Kidney epithelial cell (primary cell): ENCODE measurements around the gene PCBP3. TPM values are rescaled to one million over a fixed set of nuclear protein-coding genes. Genes with fewer than 3 reads are reported as not detected.

Source experiments
- DNase-seq: peaks from one replicate; pipeline ENCODE4 v3.0.0-alpha.2; 2010; ENCODE audit warnings: low read depth
- H3K27me3 ChIP-seq: 2 replicates; pipeline ENCODE4 v1.6.0; 2011; ENCODE audit warnings: low read length; ENCODE audit not compliant: control insufficient read depth, insufficient read depth
- H3K36me3 ChIP-seq: 2 replicates; pipeline ENCODE4 v1.5.1; 2011; ENCODE audit warnings: low read length; ENCODE audit not compliant: control insufficient read depth, insufficient read depth
- H3K4me3 ChIP-seq: 2 replicates; pipeline ENCODE4 v1.5.1; 2011; ENCODE audit warnings: low read depth, mild to moderate bottlenecking, control low read depth, low read length
- total RNA-seq: library from RNA; depleted of rRNA; stranded (reverse); fragments of >200 nt; gene quantifications from 2 replicates; pipeline ENCODE4 v1.2.3, GENCODE V29; 2015
- TF ChIP-seq, protein P1 (sequence below): IDR thresholded peaks from 2 replicates; pipeline ENCODE4 v1.5.1; 2011; ENCODE audit warnings: mild to moderate bottlenecking, moderate library complexity, low read length, control low read depth, inconsistent platforms; ENCODE audit not compliant: insufficient read depth, poor library complexity, severe bottlenecking

PCBP3 gene
- total RNA-seq, 1 donor from 2014 or later = 1.3 TPM

DNA sequence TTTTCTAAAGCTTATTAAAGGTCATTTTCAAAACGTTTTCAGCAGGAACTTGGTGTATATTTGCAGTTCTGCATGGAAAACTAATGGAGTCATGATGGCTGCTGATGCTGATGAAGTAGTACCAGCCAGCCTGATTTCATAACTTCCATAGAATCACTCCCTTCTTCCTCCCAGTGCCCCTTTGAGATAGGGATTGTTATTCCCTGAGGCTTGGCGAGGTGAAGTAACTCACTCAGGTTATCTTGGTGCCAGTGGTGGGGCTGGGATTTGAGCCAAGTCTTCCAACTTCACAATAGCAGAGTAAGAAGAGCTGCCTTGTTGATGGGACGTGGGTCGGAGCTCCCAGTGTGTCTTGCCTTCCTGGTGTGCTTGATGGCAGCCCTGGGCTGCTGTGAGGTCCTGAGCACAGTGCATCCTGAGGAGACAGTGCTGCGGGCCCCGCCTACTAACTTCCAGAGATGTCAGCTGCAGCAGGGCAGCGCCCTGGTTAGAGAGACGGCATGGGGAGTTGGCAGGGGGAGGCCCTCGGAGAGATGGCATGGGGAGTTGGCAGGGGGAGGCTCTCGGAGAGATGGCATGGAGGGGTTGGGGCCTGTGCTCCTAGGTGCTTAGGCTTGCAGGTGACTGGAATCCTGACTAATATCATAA is 92.6 kb downstream of the PCBP3 start:
- no peak for DNase-seq

DNA sequence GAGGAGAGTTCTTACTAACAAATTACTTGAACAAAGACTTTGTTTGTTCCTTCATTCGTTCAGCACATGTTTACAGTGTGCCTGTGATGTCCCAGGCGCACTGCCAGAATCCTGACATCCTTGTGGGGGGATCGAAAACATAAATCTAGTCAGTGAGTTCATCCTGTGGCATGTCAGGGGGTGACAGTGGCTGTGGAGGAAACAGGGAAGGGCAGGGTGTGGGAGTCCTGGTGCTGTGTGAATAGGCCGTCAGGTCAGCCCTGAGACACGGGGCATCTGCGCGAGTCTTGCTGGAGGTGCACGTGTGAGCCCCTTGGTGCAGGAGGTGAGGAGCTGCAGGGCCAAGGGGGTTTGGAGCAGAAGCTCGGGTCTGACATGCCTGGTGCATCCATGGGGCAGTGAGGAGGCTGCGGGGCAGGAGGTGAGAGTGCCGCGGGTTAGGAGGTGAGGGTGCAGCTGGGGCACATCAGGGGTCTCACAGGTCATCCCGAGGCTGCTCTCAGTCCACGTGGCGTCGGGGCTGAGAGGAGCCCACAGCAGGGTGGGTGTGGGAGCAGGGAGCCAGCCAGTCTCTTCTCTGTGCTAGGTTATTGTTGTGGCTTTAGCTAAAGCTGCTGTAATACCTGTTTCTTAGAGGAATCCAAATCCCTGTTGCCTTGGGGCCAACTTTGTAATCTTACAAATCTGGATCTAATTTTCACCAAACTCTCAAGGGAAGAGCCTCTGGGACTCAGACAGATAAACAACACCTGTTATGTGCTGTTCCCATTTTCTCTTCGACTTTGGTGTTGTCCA is 93.4 kb downstream of the PCBP3 start:
- TF ChIP-seq, protein P1, sequence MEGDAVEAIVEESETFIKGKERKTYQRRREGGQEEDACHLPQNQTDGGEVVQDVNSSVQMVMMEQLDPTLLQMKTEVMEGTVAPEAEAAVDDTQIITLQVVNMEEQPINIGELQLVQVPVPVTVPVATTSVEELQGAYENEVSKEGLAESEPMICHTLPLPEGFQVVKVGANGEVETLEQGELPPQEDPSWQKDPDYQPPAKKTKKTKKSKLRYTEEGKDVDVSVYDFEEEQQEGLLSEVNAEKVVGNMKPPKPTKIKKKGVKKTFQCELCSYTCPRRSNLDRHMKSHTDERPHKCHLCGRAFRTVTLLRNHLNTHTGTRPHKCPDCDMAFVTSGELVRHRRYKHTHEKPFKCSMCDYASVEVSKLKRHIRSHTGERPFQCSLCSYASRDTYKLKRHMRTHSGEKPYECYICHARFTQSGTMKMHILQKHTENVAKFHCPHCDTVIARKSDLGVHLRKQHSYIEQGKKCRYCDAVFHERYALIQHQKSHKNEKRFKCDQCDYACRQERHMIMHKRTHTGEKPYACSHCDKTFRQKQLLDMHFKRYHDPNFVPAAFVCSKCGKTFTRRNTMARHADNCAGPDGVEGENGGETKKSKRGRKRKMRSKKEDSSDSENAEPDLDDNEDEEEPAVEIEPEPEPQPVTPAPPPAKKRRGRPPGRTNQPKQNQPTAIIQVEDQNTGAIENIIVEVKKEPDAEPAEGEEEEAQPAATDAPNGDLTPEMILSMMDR = no peak
- Histone ChIP-seq H3K27me3 (peaks cover 11% of the 10 kb centered on the region), H3K4me3 (no peak overlapping the region), H3K36me3 (no peaks in the 10 kb centered on the region)
- DNase-seq = no peak

More for the DNA sequence above, 92.6 kb downstream of the PCBP3 start:
- Histone ChIP-seq H3K36me3 (no peaks in the 10 kb centered on the region), H3K27me3 (peaks cover 11% of the 10 kb centered on the region), H3K4me3 (no peak overlapping the region)
- TF ChIP-seq, protein P1 = no peak

DNA sequence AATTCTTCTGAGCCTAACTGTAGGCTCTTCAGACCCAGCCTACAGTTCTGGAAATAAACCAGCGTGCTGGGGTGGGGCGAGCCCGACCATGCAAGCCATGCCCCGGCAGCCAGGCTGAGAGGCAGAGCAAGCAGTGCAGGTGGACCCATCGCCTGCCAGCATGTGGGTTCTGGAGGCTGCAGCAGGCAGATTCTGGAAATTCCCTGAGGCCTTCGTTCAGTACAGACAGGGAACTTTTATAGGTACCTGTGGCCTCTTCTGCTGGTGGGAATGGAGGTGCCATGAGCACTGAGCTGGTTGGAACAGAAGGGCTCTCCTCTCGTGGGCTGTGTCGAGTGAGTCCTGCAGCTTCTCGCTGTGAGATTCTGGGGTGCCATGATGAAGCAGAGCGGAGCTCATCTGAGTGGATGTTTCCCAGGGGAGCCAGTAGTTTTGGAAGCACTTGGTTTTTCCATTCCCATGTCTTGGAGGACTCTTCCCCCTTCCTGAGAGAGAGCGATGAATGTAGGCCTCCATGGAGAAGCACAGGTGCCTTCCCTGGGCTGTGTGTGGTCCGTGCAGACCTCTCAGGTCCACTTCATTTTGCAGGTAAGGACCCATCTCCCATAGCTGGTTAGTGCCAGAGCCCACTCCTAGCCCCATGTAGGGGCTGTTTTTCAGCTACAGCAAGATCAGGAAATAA is 94.1 kb downstream of the PCBP3 start:
- H3K27me3 ChIP-seq = peaks cover 11% of the 10 kb centered on the region
- no peak overlapping the region for H3K4me3 ChIP-seq
- no peaks in the 10 kb centered on the region for H3K36me3 ChIP-seq
- TF ChIP-seq, protein P1 = no peak
- no peak for DNase-seq

DNA sequence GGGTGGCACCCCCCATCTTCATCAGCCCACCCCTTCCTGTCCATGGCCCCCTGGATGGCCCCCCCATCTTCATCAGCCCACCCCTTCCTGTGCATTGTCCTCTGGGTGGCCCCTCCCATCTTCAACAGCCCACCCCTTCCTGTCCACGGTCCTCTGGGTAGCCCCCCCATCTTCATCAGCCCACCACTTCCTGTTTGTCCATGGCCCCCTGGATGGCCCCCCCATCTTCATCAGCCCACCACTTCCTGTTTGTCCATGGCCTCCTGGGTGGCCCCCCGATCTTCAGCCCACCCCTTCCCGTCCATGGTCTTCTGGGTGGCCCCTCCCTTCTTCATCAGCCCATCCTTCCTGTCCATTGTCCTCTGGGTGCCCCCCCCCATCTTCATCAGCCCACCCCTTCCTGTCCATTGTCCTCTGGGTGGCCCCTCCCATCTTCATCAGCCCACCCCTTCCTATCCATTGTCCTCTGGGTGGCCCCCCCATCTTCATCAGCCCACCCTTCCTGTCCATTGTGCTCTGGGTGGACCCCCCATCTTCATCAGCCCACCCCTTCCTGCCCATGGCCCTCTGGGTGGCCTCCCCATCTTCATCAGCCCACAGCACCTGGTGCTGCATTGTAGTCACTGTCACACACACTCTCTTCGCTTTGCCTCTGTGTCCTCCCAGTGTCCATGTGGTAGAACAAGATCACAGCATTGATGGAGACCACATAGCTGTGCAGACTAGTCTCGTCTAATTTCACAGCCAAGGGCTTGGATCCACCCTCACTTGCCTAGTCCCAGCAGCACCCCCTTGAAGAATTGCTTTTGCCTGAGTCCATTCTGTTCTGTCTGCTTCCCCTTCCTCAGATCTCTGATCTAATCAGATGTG is 95.9 kb downstream of the PCBP3 start:
- H3K4me3 ChIP-seq = no peak overlapping the region
- DNase-seq = no peak

DNA sequence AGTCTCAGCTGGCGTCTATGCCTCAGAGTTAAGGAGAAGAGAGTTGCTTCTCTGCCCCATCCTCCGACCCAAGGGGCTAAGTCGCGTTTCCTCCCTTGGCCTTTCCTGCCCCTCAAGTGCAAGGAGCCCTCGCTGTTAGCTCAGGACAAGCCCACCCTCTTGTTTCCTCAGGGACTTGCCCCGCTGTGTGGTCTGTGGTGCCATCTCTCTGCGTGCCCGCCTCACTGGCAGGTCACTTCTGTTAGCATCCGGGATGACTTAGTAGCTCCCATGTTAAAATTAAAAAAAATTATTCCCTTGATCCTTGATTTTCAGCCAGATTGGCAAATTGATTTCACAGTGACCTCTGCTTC is 96.5 kb downstream of the PCBP3 start:
- H3K4me3 ChIP-seq = no peak overlapping the region
- no peaks in the 10 kb centered on the region for H3K36me3 ChIP-seq

More for the DNA sequence above, 95.9 kb downstream of the PCBP3 start:
- TF ChIP-seq, protein P1 = no peak
- peaks cover 11% of the 10 kb centered on the region for H3K27me3 ChIP-seq
- no peaks in the 10 kb centered on the region for H3K36me3 ChIP-seq

More for the DNA sequence above, 96.5 kb downstream of the PCBP3 start:
- DNase-seq = no peak
- peaks cover 8% of the 10 kb centered on the region for H3K27me3 ChIP-seq
- TF ChIP-seq, protein P1 = no peak
